ENCODE results near the gene CABCOCO1. TPM values are rescaled to one million over a fixed set of nuclear protein-coding genes. Genes with fewer than 3 reads are reported as not detected.

The CABCOCO1 gene
- total RNA-seq, 1 experiment from 2014 or later: not detected

- H3K4me3 Mint-ChIP-seq (ENCODE audit: unreplicated experiment): no peak overlapping the region
- intact Hi-C loops (cut with micrococcal nuclease): loop anchor here (10.0 kb wide), 1 partner anchor 282 kb away; no protein-coding TSS in a partner anchor
- H3K9me3 Mint-ChIP-seq (ENCODE audit: unreplicated experiment): no peaks in the 10 kb centered on the region
- BruUV-seq (replicated peaks): no TSS peak
- DNase-seq (ENCODE audit: unreplicated experiment): peak; percentile 54
- H3K4me1 Mint-ChIP-seq (ENCODE audit: insufficient read depth, unreplicated experiment): peaks cover 29% of the 10 kb centered on the region
- POLR2A ChIA-PET: interaction anchor here (0.6 to 2.9 kb wide), 6 partner anchors 75 to 149 kb away, joined by 3 to 19 read pairs (median 4); partner anchors contain the start of gene ARID5B
- no peaks in the 10 kb centered on the region for H3K36me3 Mint-ChIP-seq (ENCODE audit: insufficient read depth, unreplicated experiment)
- no peaks in the 10 kb centered on the region for H3K27me3 Mint-ChIP-seq (ENCODE audit: insufficient read depth, unreplicated experiment)
- H3K27ac Mint-ChIP-seq (ENCODE audit: low read depth, unreplicated experiment): peak overlapping the region; percentile 86
- TF ChIP-seq CTCF (IDR thresholded peaks at IDR 0.05; ENCODE audit: unreplicated experiment): no peak
- CTCF ChIA-PET: interaction anchor here (0.6 to 4.8 kb wide), 10 partner anchors 11 to 612 kb away, joined by 3 to 40 read pairs (median 4); no protein-coding TSS in a partner anchor
Measured at GRCh38 chr10:61752111-61753011, 89.6 kb downstream of the CABCOCO1 start.

GRCh38 chr10:61753453-61753852 is 90.7 kb downstream of the CABCOCO1 start:
- intact Hi-C loops (cut with micrococcal nuclease): loop anchor here (10.0 kb wide), 1 partner anchor 281 kb away; no protein-coding TSS in a partner anchor
- Mint-ChIP-seq H3K9me3 (ENCODE audit: unreplicated experiment) (no peaks in the 10 kb centered on the region), H3K4me1 (ENCODE audit: insufficient read depth, unreplicated experiment) (peaks cover 31% of the 10 kb centered on the region), H3K27ac (ENCODE audit: low read depth, unreplicated experiment) (no peak overlapping the region), H3K36me3 (ENCODE audit: insufficient read depth, unreplicated experiment) (no peaks in the 10 kb centered on the region), H3K4me3 (ENCODE audit: unreplicated experiment) (no peak overlapping the region), H3K27me3 (ENCODE audit: insufficient read depth, unreplicated experiment) (no peaks in the 10 kb centered on the region)
- TF ChIP-seq CTCF (IDR thresholded peaks at IDR 0.05; ENCODE audit: unreplicated experiment): no peak
- DNase-seq (ENCODE audit: unreplicated experiment): no peak
- ChIA-PET CTCF (interaction anchor here (1.0 to 4.8 kb wide), 2 partner anchors 81 to 149 kb away, joined by 5 to 40 read pairs; no protein-coding TSS in a partner anchor), POLR2A (interaction anchor here (0.6 to 2.9 kb wide), 3 partner anchors 74 to 148 kb away, joined by 3 to 19 read pairs (median 4); partner anchors contain the start of gene ARID5B)
- no TSS peak for BruUV-seq (replicated peaks)

GRCh38 chr10:61754587-61755550 is 92.1 kb downstream of the CABCOCO1 start:
- Mint-ChIP-seq H3K27me3 (ENCODE audit: insufficient read depth, unreplicated experiment) (no peaks in the 10 kb centered on the region), H3K27ac (ENCODE audit: low read depth, unreplicated experiment) (peak overlapping the region; percentile 25), H3K36me3 (ENCODE audit: insufficient read depth, unreplicated experiment) (no peaks in the 10 kb centered on the region), H3K9me3 (ENCODE audit: unreplicated experiment) (no peaks in the 10 kb centered on the region), H3K4me3 (ENCODE audit: unreplicated experiment) (no peak overlapping the region), H3K4me1 (ENCODE audit: insufficient read depth, unreplicated experiment) (peaks cover 31% of the 10 kb centered on the region)
- intact Hi-C loops (cut with micrococcal nuclease): loop anchor here (10.0 kb wide), 1 partner anchor 280 kb away; no protein-coding TSS in a partner anchor
- DNase-seq (ENCODE audit: unreplicated experiment): peak; percentile 22
- ChIA-PET CTCF (interaction anchor here (1.1 kb wide), 1 partner anchor 184 kb away, joined by 4 read pairs; no protein-coding TSS in a partner anchor), POLR2A (interaction anchor here (0.7 to 0.8 kb wide), 2 partner anchors 126 to 488 kb away, joined by 3 to 4 read pairs; no protein-coding TSS in a partner anchor)
- no TSS peak for BruUV-seq (replicated peaks)
- TF ChIP-seq CTCF (IDR thresholded peaks at IDR 0.05; ENCODE audit: unreplicated experiment): no peak
